ENCODE measurements around the gene SBNO2.

SBNO2 gene

GRCh38 chr19:1173845-1174809, at the start of gene SBNO2:
Gene SBNO2 (minus strand): TSS chr19:1174268. CDS start chr19:1154276, 19,992 bp downstream.
- peak; percentile 90 to 97 (median 95) for DNase-seq

GRCh38 chr19:1223018-1223855, 49.2 kb upstream of the SBNO2 start:
- peak in 2 of 3 donors; percentile 31 to 61 for DNase-seq

- DNase-seq: no peak
These were observed 48.3 kb upstream of the SBNO2 start for GRCh38 chr19:1222394-1222793.

GRCh38 chr19:1221904-1222255, 47.8 kb upstream of the SBNO2 start:
- no peak for DNase-seq

- DNase-seq: peak; percentile 61 to 74 (median 62)
These were observed 47.2 kb upstream of the SBNO2 start for GRCh38 chr19:1220976-1221903.

GRCh38 chr19:1220477-1220930, 46.4 kb upstream of the SBNO2 start:
- DNase-seq: no peak

- DNase-seq: no peak
These were observed 45.9 kb upstream of the SBNO2 start for GRCh38 chr19:1219786-1220476.

GRCh38 chr19:1218751-1219567, 44.9 kb upstream of the SBNO2 start:
- DNase-seq: no peak

- DNase-seq: no peak
These were observed 43.3 kb upstream of the SBNO2 start for GRCh38 chr19:1217366-1217765.

GRCh38 chr19:1216756-1217155, 42.7 kb upstream of the SBNO2 start:
- no peak for DNase-seq

GRCh38 chr19:1214862-1215731, 41.0 kb upstream of the SBNO2 start:
- DNase-seq: no peak

GRCh38 chr19:1214299-1214861, 40.3 kb upstream of the SBNO2 start:
- DNase-seq: no peak

GRCh38 chr19:1213391-1214286, 39.6 kb upstream of the SBNO2 start:
- DNase-seq: peak; percentile 95 to 99 (median 96)

- DNase-seq: no peak
These were observed 37.6 kb upstream of the SBNO2 start for GRCh38 chr19:1211494-1212234.

GRCh38 chr19:1210227-1210538, 36.1 kb upstream of the SBNO2 start:
- DNase-seq: no peak

- peak in 1 of 3 donors; percentile 20 for DNase-seq
These were observed 34.8 kb upstream of the SBNO2 start for GRCh38 chr19:1208830-1209229.

- peak; percentile 33 to 57 (median 56) for DNase-seq
These were observed 32.9 kb upstream of the SBNO2 start for GRCh38 chr19:1206864-1207450.
